Measurements from ENCODE around the gene CFAP141.
"Not testable (repeated sequence)": the region's sequence is repeated elsewhere in the genome, so short reads cannot be mapped to it uniquely, and the experiment has no call there.

Gene CFAP141

DNA sequence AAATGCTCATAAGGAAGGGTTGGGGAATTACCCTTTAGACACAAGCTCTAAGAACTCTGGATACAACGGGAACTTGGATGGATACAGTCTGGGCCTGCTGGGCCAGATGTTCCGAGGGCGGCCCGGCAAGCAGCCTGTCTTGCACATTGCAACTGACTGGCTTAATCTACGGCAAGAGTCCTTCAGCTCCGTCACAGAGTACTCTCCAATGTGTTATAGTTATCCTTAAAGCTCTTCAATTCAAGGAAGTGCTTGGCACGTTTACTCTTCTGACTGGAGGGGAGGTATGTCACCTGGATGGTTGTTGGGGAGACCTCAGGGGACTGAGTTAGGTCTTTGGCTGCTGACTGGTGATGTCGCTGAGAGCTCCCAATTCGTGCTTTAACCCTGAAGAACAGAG, 1.1 kb upstream of the CFAP141 start:
- DNase-seq = no peak

DNA sequence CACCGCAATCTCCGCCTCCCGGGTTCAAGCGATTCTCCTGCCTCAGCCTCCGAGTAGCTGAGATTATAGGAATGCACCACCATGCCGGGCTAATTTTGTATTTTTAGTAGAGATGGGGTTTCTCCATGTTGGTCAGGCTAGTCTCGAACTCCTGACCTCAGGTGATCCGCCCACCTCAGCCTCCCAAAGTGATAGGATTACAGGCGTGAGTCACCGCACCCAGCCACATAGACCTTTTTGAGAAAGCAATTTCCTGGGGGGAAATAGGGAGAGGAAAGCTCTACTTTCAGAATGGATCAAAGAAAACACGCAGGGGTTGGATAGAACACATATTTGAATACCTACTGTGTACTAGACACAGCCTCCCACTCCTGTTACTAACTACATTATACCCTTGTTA, 355 bp downstream of the CFAP141 start:
- DNase-seq = not testable (repeated sequence)

GRCh38 chr1:154199563-154199879, 6.6 kb downstream of the CFAP141 start:
- DNase-seq = no peak

GRCh38 chr1:154198756-154199562, 7.2 kb downstream of the CFAP141 start:
- peak; percentile 21 for DNase-seq

GRCh38 chr1:154193821-154194220, 12.3 kb downstream of the CFAP141 start:
- DNase-seq = peak; percentile 87

- DNase-seq = no peak
These were observed 13.7 kb downstream of the CFAP141 start for GRCh38 chr1:154192476-154192875.

DNA sequence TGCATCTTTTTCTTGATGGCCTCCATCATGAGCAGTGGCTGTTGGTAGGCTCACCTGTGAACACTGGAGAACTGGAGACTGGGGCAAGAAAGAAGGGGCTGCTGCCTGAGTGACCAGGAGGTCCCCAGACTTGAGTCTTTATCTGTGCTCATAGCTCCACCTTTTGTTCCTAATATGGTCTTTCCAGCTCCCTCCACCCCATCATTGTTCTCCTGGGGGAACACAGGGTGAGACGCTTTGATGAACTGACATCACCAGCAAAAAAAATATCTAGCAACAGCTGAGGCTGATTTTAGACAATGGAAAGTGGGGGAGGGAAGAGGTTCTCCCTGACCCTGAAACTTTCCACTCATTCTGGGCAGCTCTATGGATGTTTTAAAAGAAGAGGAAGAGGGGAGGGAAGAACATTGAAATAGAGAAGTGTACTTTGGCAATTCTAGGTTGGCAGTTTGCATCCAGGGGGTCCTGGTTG, 14.1 kb downstream of the CFAP141 start, which contains the start of gene TPM3:
TSS of gene TPM3 (minus strand) at position 111 of the 472 bp plus-strand sequence. CDS start at position 29, 82 bp downstream.
- DNase-seq = no peak

DNA sequence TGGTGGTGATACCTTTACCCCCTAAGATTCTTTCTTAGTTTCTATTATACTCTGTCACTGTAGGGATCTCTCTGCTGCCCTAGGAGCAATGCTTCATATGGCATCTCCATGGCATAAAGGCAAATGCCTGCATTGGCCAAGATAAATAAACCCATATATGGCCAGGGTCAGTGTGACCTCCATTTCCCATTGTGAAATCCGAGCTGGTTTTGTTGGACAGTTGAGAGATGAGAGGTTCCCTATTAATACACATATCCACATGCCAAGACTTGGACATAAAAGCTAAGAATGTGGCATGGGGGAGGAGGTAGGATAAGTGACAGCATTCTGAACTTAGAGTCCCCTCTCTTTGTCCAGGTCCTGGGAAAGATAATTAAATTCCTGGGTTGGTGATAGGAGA, 15.6 kb downstream of the CFAP141 start:
- no peak for DNase-seq

DNA sequence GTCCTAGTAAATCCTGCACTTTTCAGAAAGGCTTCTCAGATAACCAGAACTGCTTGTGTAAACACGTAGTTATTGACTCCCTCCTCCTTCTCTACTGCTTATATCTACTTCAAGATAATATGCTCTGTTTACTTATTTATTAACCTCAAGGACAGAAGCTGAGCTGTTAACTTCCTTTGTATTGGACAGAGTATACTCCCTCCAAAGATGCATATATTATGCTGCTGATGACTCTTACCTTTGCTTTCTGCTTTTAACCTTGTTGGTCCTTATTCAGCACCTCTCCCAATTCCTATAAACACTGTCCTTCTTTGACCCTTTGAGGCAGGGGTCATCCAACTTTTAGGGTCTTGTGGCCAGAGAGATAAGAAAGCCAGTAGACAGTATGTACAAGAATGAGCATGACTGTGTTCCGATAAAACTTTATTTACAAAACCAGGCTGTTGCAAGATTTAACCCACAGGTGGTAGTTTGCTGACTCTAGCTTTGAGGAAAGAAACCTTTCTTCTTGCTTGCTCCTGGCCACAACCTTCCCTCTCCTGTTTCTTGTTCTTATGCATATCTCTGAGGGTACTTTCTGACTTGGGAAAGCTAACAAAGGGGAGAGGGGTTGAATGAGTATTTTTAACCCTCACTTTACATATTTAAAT, 19.2 kb downstream of the CFAP141 start:
- no peak for DNase-seq

- DNase-seq = peak; percentile 64
These were observed 20.0 kb downstream of the CFAP141 start for GRCh38 chr1:154186177-154186576.

- peak; percentile 97 for DNase-seq
These were observed 22.9 kb downstream of the CFAP141 start for GRCh38 chr1:154183046-154183915.

GRCh38 chr1:154182344-154183045, 23.6 kb downstream of the CFAP141 start:
- peak; percentile 9 for DNase-seq

- no peak for DNase-seq
These were observed 24.2 kb downstream of the CFAP141 start for GRCh38 chr1:154181944-154182343.

- no peak for DNase-seq
These were observed 26.0 kb downstream of the CFAP141 start for GRCh38 chr1:154179946-154180687.

DNA sequence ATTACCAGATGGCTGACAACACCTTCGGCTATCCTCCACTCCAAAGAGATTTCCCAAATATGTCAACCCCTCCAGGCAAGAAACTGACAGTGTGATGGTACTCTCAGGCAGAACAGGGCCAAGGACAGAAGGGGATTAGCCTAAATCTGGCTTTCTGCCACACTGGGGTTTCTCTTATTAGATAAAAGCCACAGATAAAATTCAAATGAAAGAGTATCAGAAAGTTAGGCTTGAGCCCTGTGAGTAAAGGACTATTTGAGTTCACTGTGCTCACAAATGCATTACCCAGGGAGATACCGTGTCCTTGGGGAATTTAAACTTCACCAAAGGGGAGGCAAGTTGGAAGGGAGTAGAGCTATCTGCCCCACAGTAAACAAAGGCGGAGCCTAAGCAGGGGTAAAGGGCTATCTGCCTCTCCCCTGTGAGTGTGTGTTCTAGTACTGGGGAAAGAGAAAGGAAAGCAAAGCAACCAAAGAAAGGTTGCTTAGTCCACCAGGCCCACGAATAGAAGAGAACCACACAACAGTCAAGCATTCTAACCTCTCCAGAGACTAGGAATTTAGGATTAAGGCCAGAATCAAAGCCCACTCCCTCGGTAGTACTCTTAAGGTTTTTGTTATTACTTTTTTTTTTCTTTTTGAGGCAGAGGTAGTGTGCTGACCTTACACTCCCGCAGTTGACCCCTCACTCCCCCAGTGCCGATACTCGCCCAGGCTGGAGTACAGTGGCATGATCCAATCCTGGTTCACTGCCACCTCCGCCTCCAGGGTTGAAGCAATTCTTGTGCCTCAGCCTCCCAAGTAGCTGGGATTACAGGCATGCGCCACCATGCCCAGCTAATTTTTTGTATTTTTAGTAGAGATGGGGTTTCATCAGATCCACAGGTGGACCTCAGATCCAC, 27.0 kb downstream of the CFAP141 start:
- no peak for DNase-seq

GRCh38 chr1:154178013-154178412, 28.1 kb downstream of the CFAP141 start:
- DNase-seq = no peak

DNA sequence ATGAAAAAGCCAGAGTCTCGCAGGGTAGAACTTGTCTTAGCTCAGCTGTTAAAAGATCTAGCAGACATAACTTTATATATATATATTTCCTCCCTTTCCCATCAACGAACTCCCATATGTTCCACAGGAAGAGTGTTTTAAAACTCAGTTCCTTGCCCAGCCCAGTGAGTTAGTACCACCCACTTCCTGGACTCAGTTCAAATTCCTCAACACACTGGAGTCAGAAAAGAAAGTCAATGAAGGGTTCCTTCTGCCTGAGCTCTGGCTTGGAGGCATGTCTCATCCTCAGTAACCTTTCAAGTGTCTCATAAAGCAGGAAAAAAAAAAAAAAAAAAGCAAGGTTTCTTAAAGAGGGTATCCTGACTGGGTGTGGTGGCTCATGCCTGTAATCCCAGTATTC, 29.8 kb downstream of the CFAP141 start:
- no peak for DNase-seq

DNA sequence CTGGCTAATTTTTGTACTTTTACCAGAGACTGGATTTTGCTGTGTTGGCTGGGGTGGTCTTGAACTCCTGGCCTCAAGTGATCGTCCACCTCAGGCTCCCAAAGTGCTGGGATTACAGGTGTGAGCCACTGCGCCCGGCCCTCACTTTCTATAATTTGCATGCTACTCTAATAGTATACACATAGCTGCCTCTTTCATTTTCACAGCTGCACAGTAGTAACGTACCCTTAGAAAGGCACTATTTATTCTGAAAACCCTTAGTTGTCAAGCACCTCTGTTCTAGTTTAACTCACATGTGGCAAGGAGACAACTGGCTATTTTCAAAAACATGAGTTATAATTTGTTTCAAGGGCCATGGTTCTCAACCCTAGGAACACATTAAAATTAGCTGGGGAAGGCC, 31.5 kb downstream of the CFAP141 start:
- DNase-seq = no peak

DNA sequence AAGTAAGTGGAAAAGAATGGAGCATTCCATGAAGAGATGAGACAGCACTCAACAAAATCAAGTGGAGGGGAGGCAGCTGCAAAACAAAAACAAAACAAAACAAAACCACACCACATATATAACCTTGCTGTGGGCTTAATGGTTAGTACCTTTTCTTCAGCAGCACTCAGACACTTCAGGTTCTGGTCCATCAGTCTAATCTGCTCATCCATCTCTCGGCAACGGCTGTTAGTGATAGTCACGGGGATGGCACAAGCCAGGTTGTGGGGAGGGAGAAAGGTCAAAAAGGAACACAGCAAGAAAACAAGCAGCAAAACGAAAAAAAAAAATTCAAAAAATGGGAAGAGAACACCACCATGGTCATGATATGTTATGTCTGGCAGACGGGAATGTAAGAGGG, 34.3 kb downstream of the CFAP141 start:
- no peak for DNase-seq

DNA sequence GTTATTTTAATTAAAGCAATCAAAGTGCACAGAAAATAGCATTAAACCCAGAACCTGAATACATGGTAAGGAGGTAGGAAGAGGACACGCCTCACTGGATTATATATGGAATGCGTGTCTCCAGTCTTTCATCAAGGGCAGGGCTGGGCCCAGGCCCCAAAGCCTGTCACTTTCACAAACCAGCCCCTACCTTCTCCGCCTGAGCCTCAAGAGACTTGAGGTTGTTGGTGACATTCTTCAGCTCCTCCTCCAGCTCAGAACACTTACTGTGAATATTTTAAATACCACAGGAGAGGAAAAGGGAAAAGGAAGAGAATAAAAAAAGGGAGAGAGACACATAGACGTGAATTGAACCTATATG, 34.9 kb downstream of the CFAP141 start:
- DNase-seq = no peak

Measured in NCI-H510A (cell line).